CD14-positive monocyte (primary cell): ENCODE results near the gene MED12L. TPM values are rescaled to one million over a fixed set of nuclear protein-coding genes. Genes with fewer than 3 reads are reported as not detected.

Experiments used
- DNase-seq, 3 donors: peaks; one replicate each; pipeline ENCODE4 v3.0.0-alpha.2; 2011 to 2022
- H2AFZ ChIP-seq: 2 replicates; pipeline ENCODE4 v1.6.0; 2012; ENCODE audit warnings: mild to moderate bottlenecking, low read depth, low read length, inconsistent platforms; ENCODE audit not compliant: insufficient read depth, poor library complexity, severe bottlenecking
- H3K27ac ChIP-seq, 2 donors: 1 replicate in 1 of 2; 2 replicates in 1 of 2; pipeline ENCODE4 v1.5.1; 2012 to 2013; ENCODE audit warnings: low read length in 2 of 2, control low read depth in 1 of 2, inconsistent platforms in 1 of 2, low read depth in 1 of 2, mild to moderate bottlenecking in 1 of 2
- H3K27me3 ChIP-seq, 2 donors: one replicate each; pipeline versions ENCODE4 v1.6.0 to v1.6.1; 2011 to 2013; ENCODE audit warnings: low read length in 2 of 2; ENCODE audit not compliant: control insufficient read depth in 2 of 2, insufficient read depth in 2 of 2
- H3K36me3 ChIP-seq, 2 donors: replicated peaks in 1 of 2; 1 replicate in 1 of 2; 2 replicates in 1 of 2; pipeline versions ENCODE4 v1.5.1 to v1.6.1; 2012 to 2013; ENCODE audit warnings: low read length in 2 of 2, control low read depth in 1 of 2, inconsistent platforms in 1 of 2, mild to moderate bottlenecking in 1 of 2; ENCODE audit not compliant: insufficient read depth in 2 of 2, control insufficient read depth in 1 of 2
- H3K4me1 ChIP-seq, 2 donors: 1 replicate in 1 of 2; 2 replicates in 1 of 2; pipeline versions ENCODE4 v1.5.1 to v1.6.1; 2012 to 2013; ENCODE audit warnings: low read length in 2 of 2, control low read depth in 1 of 2, inconsistent platforms in 1 of 2, mild to moderate bottlenecking in 1 of 2, moderate library complexity in 1 of 2; ENCODE audit not compliant: insufficient read depth in 2 of 2, control insufficient read depth in 1 of 2
- H3K4me2 ChIP-seq: replicated peaks from 2 replicates; pipeline ENCODE3; 2012; ENCODE audit warnings: low read length, moderate library complexity, mild to moderate bottlenecking; ENCODE audit not compliant: poor library complexity, severe bottlenecking; ENCODE audit errors: extremely low read depth
- H3K4me3 ChIP-seq, 3 experiments: fragments of 200-600 bp in 1 of 3; sonication (generic) in 1 of 3; replicated peaks in 1 of 3; 1 replicate in 2 of 3; 2 replicates in 1 of 3; pipeline ENCODE4 v1.5.1; 2011 to 2013; ENCODE audit warnings: low read length in 3 of 3, mild to moderate bottlenecking in 3 of 3, control low read depth in 2 of 3, low read depth in 2 of 3, inconsistent platforms in 1 of 3, moderate library complexity in 1 of 3
- H3K79me2 ChIP-seq: 2 replicates; pipeline ENCODE4 v1.6.0; 2012; ENCODE audit warnings: mild to moderate bottlenecking, control low read depth, inconsistent platforms, low read length, moderate library complexity; ENCODE audit not compliant: insufficient read depth
- H3K9ac ChIP-seq: 2 replicates; pipeline ENCODE4 v1.6.0; 2017; ENCODE audit warnings: low read length, mild to moderate bottlenecking; ENCODE audit not compliant: insufficient read depth, poor library complexity, severe bottlenecking
- H3K9me3 ChIP-seq, 2 donors: replicated peaks in 1 of 2; 1 replicate in 1 of 2; 2 replicates in 1 of 2; pipeline versions ENCODE4 v1.5.1 to v1.6.1; 2012 to 2013; ENCODE audit warnings: low read length in 2 of 2, control low read depth in 1 of 2; ENCODE audit not compliant: control insufficient read depth in 1 of 2, insufficient read depth in 1 of 2
- H4K20me1 ChIP-seq: 2 replicates; pipeline ENCODE4 v1.6.0; 2012; ENCODE audit warnings: mild to moderate bottlenecking, low read length, control low read depth, moderate library complexity; ENCODE audit not compliant: insufficient read depth
- H3K27ac Mint-ChIP-seq, 7 donors: one replicate each; pipeline ENCODE4 v1.8.0; 2020; ENCODE audit warnings: mild to moderate bottlenecking in 7 of 7, mixed read lengths in 7 of 7, moderate library complexity in 6 of 7, inconsistent platforms in 2 of 7
- H3K27me3 Mint-ChIP-seq, 3 donors: one replicate each; pipeline ENCODE4 v1.8.0; 2021 to 2022; ENCODE audit warnings: low read depth in 3 of 3, mild to moderate bottlenecking in 3 of 3, mixed read lengths in 3 of 3, moderate library complexity in 3 of 3, inconsistent platforms in 1 of 3
- H3K36me3 Mint-ChIP-seq, 2 donors: one replicate each; pipeline ENCODE4 v1.8.0; 2020; ENCODE audit warnings: mixed read lengths in 2 of 2, inconsistent platforms in 1 of 2, mild to moderate bottlenecking in 1 of 2
- H3K4me1 Mint-ChIP-seq: one replicate; pipeline ENCODE4 v1.8.0; 2020; ENCODE audit warnings: mild to moderate bottlenecking, mixed read lengths
- H3K4me3 Mint-ChIP-seq, 2 donors: one replicate each; pipeline ENCODE4 v1.8.0; 2020; ENCODE audit warnings: mild to moderate bottlenecking in 2 of 2, mixed read lengths in 2 of 2, moderate library complexity in 1 of 2
- H3K9me3 Mint-ChIP-seq, 7 donors: one replicate each; pipeline ENCODE4 v1.8.0; 2020 to 2022; ENCODE audit warnings: mixed read lengths in 7 of 7, mild to moderate bottlenecking in 6 of 7, moderate library complexity in 6 of 7, inconsistent platforms in 2 of 7
- CTCF ChIP-seq: fragments of 200-600 bp; IDR thresholded peaks from one replicate; pipeline ENCODE4 v1.8.0; 2022; ENCODE audit warnings: antibody characterized with exemption, mild to moderate bottlenecking
- WGBS: methylation state at CpG from one replicate; pipeline ENCODE4 v1.1.5; 2013; ENCODE audit warnings: missing lambda C conversion rate; ENCODE audit not compliant: insufficient coverage; 5-methylcytosine and 5-hydroxymethylcytosine counted together
- intact Hi-C, 2 donors: fragments of 100-400 bp; cut with micrococcal nuclease; formaldehyde crosslinking; loops; one replicate each; pipeline versions ENCODE4 v1.15.0 to v1.15.1; 2023
- polyA plus RNA-seq, 3 donors: library from polyadenylated mRNA; depleted of rRNA in 1 of 3; unstranded in 2 of 3; stranded (reverse) in 1 of 3; fragments of 300-500 nt in 2 of 3; fragments of >200 nt in 1 of 3; fragmentation: Illumina TruSeq in 2 of 3; gene quantifications; 1 replicate in 2 of 3; 2 replicates in 1 of 3; pipeline ENCODE4 v1.2.3, GENCODE V29; 2012 to 2021

Gene MED12L
- polyA plus RNA-seq, 3 donors = 0.12 to 0.29 TPM; not detected in 1

- Mint-ChIP-seq H3K27ac (peak overlapping the region in 3 of 7 donors; percentile 19 to 59 (median 37)), H3K4me3 (peak overlapping the region in 1 of 2 donors; percentile 43), H3K36me3 (no peaks in the 10 kb centered on the region), H3K27me3 (peaks cover 0 to 2% (median 0%) of the 10 kb centered on the region in 3 donors), H3K9me3 (peaks cover 0 to 2% (median 0%) of the 10 kb centered on the region in 7 donors), H3K4me1 (peaks cover 26% of the 10 kb centered on the region)
- Histone ChIP-seq H3K79me2 (no peaks in the 10 kb centered on the region), H3K27me3 (no peaks in the 10 kb centered on the region), H3K36me3 (no peaks in the 10 kb centered on the region), H4K20me1 (no peaks in the 10 kb centered on the region), H3K4me1 (peaks cover 20 to 25% of the 10 kb centered on the region in 2 donors), H3K9me3 (no peaks in the 10 kb centered on the region), H2AFZ (no peak overlapping the region), H3K27ac (no peak overlapping the region), H3K4me3 (no peak overlapping the region), H3K4me2 (no peak overlapping the region), H3K9ac (no peak overlapping the region)
- intact Hi-C loops = no loop called here
- no peak for DNase-seq
- no peak for TF ChIP-seq CTCF
- WGBS = no CpG with 5 or more reads among the region's 3 CpGs
These were observed 307.8 kb downstream of the MED12L start for GRCh38 chr3:151393146-151393830.

- WGBS = no CpG with 5 or more reads among the region's 4 CpGs
- TF ChIP-seq CTCF = no peak
- H2AFZ ChIP-seq = no peak overlapping the region
- no peaks in the 10 kb centered on the region for H3K27me3 ChIP-seq
- H3K4me2 ChIP-seq = no peak overlapping the region
- peaks cover 0 to 1% (median 0%) of the 10 kb centered on the region in 7 donors for H3K9me3 Mint-ChIP-seq
- no peaks in the 10 kb centered on the region for H3K36me3 ChIP-seq
- DNase-seq = no peak
- no peaks in the 10 kb centered on the region for H3K36me3 Mint-ChIP-seq
- no peaks in the 10 kb centered on the region for H4K20me1 ChIP-seq
- no peaks in the 10 kb centered on the region for H3K79me2 ChIP-seq
- no peak overlapping the region for H3K4me3 ChIP-seq
- H3K27ac Mint-ChIP-seq = peak overlapping the region in 1 of 7 donors; percentile 5
- intact Hi-C loops = no loop called here
- no peaks in the 10 kb centered on the region for H3K9me3 ChIP-seq
- H3K27me3 Mint-ChIP-seq = peaks cover 0 to 1% (median 0%) of the 10 kb centered on the region in 3 donors
- no peak overlapping the region for H3K9ac ChIP-seq
- H3K4me3 Mint-ChIP-seq = no peak overlapping the region
- peaks cover 24% of the 10 kb centered on the region for H3K4me1 Mint-ChIP-seq
- peaks cover 22 to 25% of the 10 kb centered on the region in 2 donors for H3K4me1 ChIP-seq
- no peak overlapping the region for H3K27ac ChIP-seq
These were observed 308.5 kb downstream of the MED12L start for GRCh38 chr3:151393941-151394340.
